Smooth muscle cell (in vitro differentiated cells): ENCODE measurements around the gene SMYD4. TPM values are rescaled to one million over a fixed set of nuclear protein-coding genes. Genes with fewer than 3 reads are reported as not detected.
"Not testable (repeated sequence)": the region's sequence is repeated elsewhere in the genome, so short reads cannot be mapped to it uniquely, and the experiment has no call there.

ENCODE experiments used
- DNase-seq: peaks from one replicate; lab custom pipeline; 2025; ENCODE audit not compliant: unreplicated experiment; lab: John Stamatoyannopoulos, UW
- H2AFZ ChIP-seq: fragments of 200-600 bp; sonication (generic); 2 replicates; pipeline ENCODE4 v1.6.0; 2016; ENCODE audit warnings: antibody characterized with exemption, low read depth, mild to moderate bottlenecking
- H3F3A ChIP-seq: fragments of 200-600 bp; sonication (generic); 2 replicates; pipeline ENCODE4 v1.6.0; 2017; ENCODE audit warnings: antibody characterized with exemption, low read depth
- H3K27ac ChIP-seq: fragments of 200-600 bp; sonication (generic); 2 replicates; pipeline ENCODE4 v1.5.1; 2016; ENCODE audit warnings: low read depth, mild to moderate bottlenecking
- H3K27me3 ChIP-seq: fragments of 200-600 bp; sonication (generic); 2 replicates; pipeline ENCODE4 v1.6.1; 2016; ENCODE audit warnings: low read depth, mild to moderate bottlenecking
- H3K36me3 ChIP-seq: fragments of 200-600 bp; sonication (generic); 2 replicates; pipeline ENCODE4 v1.5.1; 2016; ENCODE audit warnings: low read depth
- H3K4me1 ChIP-seq: fragments of 200-600 bp; sonication (generic); 2 replicates; pipeline ENCODE4 v1.5.1; 2016; ENCODE audit warnings: low read depth
- H3K4me2 ChIP-seq: fragments of 200-600 bp; sonication (generic); 2 replicates; pipeline ENCODE4 v1.6.0; 2016; ENCODE audit warnings: mild to moderate bottlenecking
- H3K4me3 ChIP-seq: fragments of 200-600 bp; sonication (generic); 2 replicates; pipeline ENCODE4 v1.5.1; 2016; ENCODE audit warnings: mild to moderate bottlenecking
- H3K79me2 ChIP-seq: fragments of 200-600 bp; sonication (generic); 2 replicates; pipeline ENCODE4 v1.6.0; 2016; ENCODE audit warnings: low read depth, mild to moderate bottlenecking
- H3K9ac ChIP-seq: fragments of 200-600 bp; sonication (generic); 2 replicates; pipeline ENCODE4 v1.6.0; 2016; ENCODE audit warnings: low read depth
- H3K9me3 ChIP-seq: fragments of 200-600 bp; sonication (generic); replicated peaks from 2 replicates; pipeline ENCODE4 v1.5.1; 2016; ENCODE audit warnings: low read depth
- H4K20me1 ChIP-seq: fragments of 200-600 bp; sonication (generic); 2 replicates; pipeline ENCODE4 v1.6.0; 2016; ENCODE audit warnings: low read depth
- CTCF ChIP-seq: fragments of 200-600 bp; sonication (generic); IDR thresholded peaks from 2 replicates; pipeline ENCODE4 v1.5.1; 2017; ENCODE audit warnings: borderline replicate concordance, mild to moderate bottlenecking, antibody characterized with exemption; ENCODE audit not compliant: insufficient read depth, poor library complexity, severe bottlenecking
- WGBS: methylation state at CpG from one replicate; pipeline ENCODE4 v1.1.7; 2016; ENCODE audit warnings: low lambda C conversion rate; 5-methylcytosine and 5-hydroxymethylcytosine counted together
- polyA plus RNA-seq: library from polyadenylated mRNA; unstranded; fragments of >200 nt; fragmentation: Nextera tagmentation; extraction: Ambion mirVana; gene quantifications from 2 replicates; pipeline ENCODE4 v1.2.1, GENCODE V29; 2016
- total RNA-seq: library from RNA; depleted of rRNA; stranded (reverse); fragments of >200 nt; gene quantifications from 2 replicates; pipeline ENCODE4 v1.2.3, GENCODE V29; 2014

SMYD4 gene
- total and polyA plus RNA-seq, 2 experiments from 2014 or later = 9.5 to 11.1 TPM

- WGBS = 55% methylated on average over 4 of the region's 4 CpGs
These were observed 29.0 kb downstream of the SMYD4 start for GRCh38 chr17:1800712-1801111.

GRCh38 chr17:1800240-1800639, 29.5 kb downstream of the SMYD4 start:
- Histone ChIP-seq H4K20me1 (no peaks in the 10 kb centered on the region), H2AFZ (no peak overlapping the region), H3K9ac (no peak overlapping the region), H3K9me3 (no peaks in the 10 kb centered on the region), H3K27me3 (no peaks in the 10 kb centered on the region), H3K27ac (no peak overlapping the region), H3K4me2 (no peak overlapping the region), H3K4me3 (no peak overlapping the region), H3K36me3 (no peaks in the 10 kb centered on the region), H3K4me1 (no peaks in the 10 kb centered on the region), H3K79me2 (peaks cover 4% of the 10 kb centered on the region), H3F3A (no peaks in the 10 kb centered on the region)
- WGBS = 96% methylated on average over 7 of the region's 7 CpGs
- no peak for DNase-seq
- TF ChIP-seq CTCF = no peak

More at GRCh38 chr17:1800712-1801111, 29.0 kb downstream of the SMYD4 start:
- no peak overlapping the region for H2AFZ ChIP-seq
- DNase-seq = no peak
- no peaks in the 10 kb centered on the region for H3K9me3 ChIP-seq
- H3K4me2 ChIP-seq = no peak overlapping the region
- TF ChIP-seq CTCF = no peak
- H3K27me3 ChIP-seq = no peaks in the 10 kb centered on the region
- no peak overlapping the region for H3K9ac ChIP-seq
- peaks cover 4% of the 10 kb centered on the region for H3K79me2 ChIP-seq
- H3F3A ChIP-seq = no peaks in the 10 kb centered on the region
- no peak overlapping the region for H3K4me3 ChIP-seq
- H4K20me1 ChIP-seq = no peaks in the 10 kb centered on the region
- H3K27ac ChIP-seq = no peak overlapping the region
- no peaks in the 10 kb centered on the region for H3K4me1 ChIP-seq
- H3K36me3 ChIP-seq = no peaks in the 10 kb centered on the region

GRCh38 chr17:1797846-1798245, 31.9 kb downstream of the SMYD4 start:
- not testable (repeated sequence) for DNase-seq, H3K79me2 ChIP-seq, H3K27ac ChIP-seq

GRCh38 chr17:1797323-1797722, 32.4 kb downstream of the SMYD4 start:
- no peak overlapping the region for H3K27ac ChIP-seq
- H4K20me1 ChIP-seq = peaks cover 3% of the 10 kb centered on the region
- no peak overlapping the region for H3K4me2 ChIP-seq
- no peak overlapping the region for H3K4me3 ChIP-seq
- H3K4me1 ChIP-seq = no peaks in the 10 kb centered on the region
- H3K27me3 ChIP-seq = no peaks in the 10 kb centered on the region
- no peak overlapping the region for H3K9ac ChIP-seq
- 74% methylated on average over 3 of the region's 3 CpGs for WGBS
- peaks cover 12% of the 10 kb centered on the region for H3F3A ChIP-seq
- DNase-seq = no peak
- peaks cover 4% of the 10 kb centered on the region for H3K79me2 ChIP-seq
- H3K9me3 ChIP-seq = no peaks in the 10 kb centered on the region
- no peak overlapping the region for H2AFZ ChIP-seq
- H3K36me3 ChIP-seq = no peaks in the 10 kb centered on the region
- no peak for TF ChIP-seq CTCF

More at GRCh38 chr17:1797846-1798245, 31.9 kb downstream of the SMYD4 start:
- 98% methylated on average over 8 of the region's 8 CpGs for WGBS
- H3K4me1 ChIP-seq, H3K9ac ChIP-seq, H2AFZ ChIP-seq, H3K9me3 ChIP-seq, H3K36me3 ChIP-seq, H3F3A ChIP-seq, H3K4me3 ChIP-seq, H3K27me3 ChIP-seq, H4K20me1 ChIP-seq, H3K4me2 ChIP-seq: not testable (repeated sequence)
